Mammary epithelial cell (primary cell): ENCODE results near the gene GNAI3.

Source experiments
- CTCF ChIP-seq, 2 donors: IDR thresholded peaks in 1 of 2; conservative IDR thresholded peaks in 1 of 2; 2 replicates each; pipeline ENCODE4 v1.5.1; 2011 to 2012; ENCODE audit warnings: inconsistent platforms in 2 of 2, low read length in 2 of 2, mild to moderate bottlenecking in 2 of 2, control low read depth in 1 of 2, low read depth in 1 of 2; ENCODE audit not compliant: insufficient read depth in 1 of 2; ENCODE audit errors: extremely low read depth in 1 of 2
- EZH2 ChIP-seq: IDR thresholded peaks from 2 replicates; pipeline ENCODE4 v1.6.1; 2012; ENCODE audit warnings: low read length, inconsistent platforms, borderline replicate concordance

- TF ChIP-seq CTCF (conservative IDR thresholded peaks at IDR 0.05 in 1 of 2, IDR thresholded peaks at IDR 0.05 in 1 of 2; ENCODE audit: extremely low read depth in 1 of 2, insufficient read depth in 1 of 2, low read depth in 1 of 2, low read length in 2 of 2) (no peak), EZH2 (no peak)
Observed at GRCh38 chr1:109514846-109515245, 33.6 kb upstream of the GNAI3 start.
